Fibroblast of the aortic adventitia (primary cell): ENCODE data around the gene PRELID1. TPM values are rescaled to one million over a fixed set of nuclear protein-coding genes. Genes with fewer than 3 reads are reported as not detected.

Source experiments
- DNase-seq: peaks from one replicate; pipeline ENCODE4 v3.0.0-alpha.2; 2010; ENCODE audit warnings: low read depth
- H3K4me3 ChIP-seq: 2 replicates; pipeline ENCODE4 v1.5.1; 2011; ENCODE audit warnings: low read depth, mild to moderate bottlenecking, control low read depth, low read length, moderate library complexity
- total RNA-seq: library from RNA; depleted of rRNA; stranded (reverse); fragments of >200 nt; gene quantifications from 2 replicates; pipeline ENCODE4 v1.2.3, GENCODE V29; 2012; ENCODE audit warnings: low replicate concordance
- TF ChIP-seq, protein P1 (sequence below): IDR thresholded peaks from 2 replicates; pipeline ENCODE4 v1.5.1; 2011; ENCODE audit warnings: mild to moderate bottlenecking, low read length, control low read depth, inconsistent platforms; ENCODE audit not compliant: insufficient read depth

PRELID1 gene
- total RNA-seq, 1 donor: 118 TPM

DNA sequence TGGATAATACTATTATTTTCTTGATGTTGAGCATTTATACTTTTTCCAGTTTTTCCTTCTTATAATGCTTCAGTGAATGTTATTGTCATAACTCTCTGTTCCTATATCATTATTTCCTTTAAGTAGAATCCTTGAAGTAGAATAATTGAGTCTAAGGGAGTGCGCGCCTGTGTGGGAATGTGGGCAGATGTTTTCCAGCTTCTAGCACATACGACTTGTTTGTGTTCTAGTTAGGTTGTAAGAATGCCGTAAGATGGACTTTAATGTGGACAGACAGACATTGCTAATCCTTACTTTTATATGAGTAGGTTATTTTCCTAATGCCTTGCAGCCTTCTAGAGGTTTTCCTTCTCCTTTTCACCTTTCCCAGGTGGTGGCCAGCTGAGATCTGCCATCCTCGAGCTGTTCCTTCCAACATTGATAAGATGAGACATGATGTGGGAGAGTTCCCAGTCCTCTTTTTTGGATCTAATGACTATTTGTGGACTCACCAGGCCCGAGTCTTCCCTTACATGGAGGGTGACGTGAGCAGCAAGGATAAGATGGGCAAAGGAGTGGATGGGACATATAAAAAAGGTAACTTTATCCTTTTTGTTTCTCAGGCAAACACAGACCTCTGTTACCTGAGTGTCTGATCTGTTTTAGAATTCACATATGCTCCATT, 34.2 kb upstream of the PRELID1 start:
- no peak overlapping the region for H3K4me3 ChIP-seq
- no peak for DNase-seq
- TF ChIP-seq, protein P1, sequence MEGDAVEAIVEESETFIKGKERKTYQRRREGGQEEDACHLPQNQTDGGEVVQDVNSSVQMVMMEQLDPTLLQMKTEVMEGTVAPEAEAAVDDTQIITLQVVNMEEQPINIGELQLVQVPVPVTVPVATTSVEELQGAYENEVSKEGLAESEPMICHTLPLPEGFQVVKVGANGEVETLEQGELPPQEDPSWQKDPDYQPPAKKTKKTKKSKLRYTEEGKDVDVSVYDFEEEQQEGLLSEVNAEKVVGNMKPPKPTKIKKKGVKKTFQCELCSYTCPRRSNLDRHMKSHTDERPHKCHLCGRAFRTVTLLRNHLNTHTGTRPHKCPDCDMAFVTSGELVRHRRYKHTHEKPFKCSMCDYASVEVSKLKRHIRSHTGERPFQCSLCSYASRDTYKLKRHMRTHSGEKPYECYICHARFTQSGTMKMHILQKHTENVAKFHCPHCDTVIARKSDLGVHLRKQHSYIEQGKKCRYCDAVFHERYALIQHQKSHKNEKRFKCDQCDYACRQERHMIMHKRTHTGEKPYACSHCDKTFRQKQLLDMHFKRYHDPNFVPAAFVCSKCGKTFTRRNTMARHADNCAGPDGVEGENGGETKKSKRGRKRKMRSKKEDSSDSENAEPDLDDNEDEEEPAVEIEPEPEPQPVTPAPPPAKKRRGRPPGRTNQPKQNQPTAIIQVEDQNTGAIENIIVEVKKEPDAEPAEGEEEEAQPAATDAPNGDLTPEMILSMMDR: no peak

DNA sequence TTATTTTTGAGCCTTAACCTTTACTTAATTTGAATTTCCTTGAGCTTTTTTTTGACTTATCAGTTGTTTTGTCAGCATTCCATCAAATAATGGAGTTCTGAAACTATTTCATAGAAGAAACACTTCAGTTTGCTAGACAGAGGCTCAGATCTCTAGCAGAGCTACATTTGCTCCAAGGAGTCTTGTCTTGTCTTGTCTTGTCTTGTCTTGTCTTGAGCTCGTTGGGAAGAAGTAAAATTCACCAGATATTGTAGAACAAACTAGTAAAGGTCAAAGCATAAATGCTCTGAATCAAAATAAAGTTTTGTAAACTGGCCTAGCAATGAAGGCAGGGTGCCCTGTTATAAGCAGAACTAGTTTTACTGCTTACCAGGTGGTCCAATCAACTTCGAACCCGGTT, 33.6 kb upstream of the PRELID1 start:
- TF ChIP-seq, protein P1: no peak
- no peak for DNase-seq
- no peak overlapping the region for H3K4me3 ChIP-seq

DNA sequence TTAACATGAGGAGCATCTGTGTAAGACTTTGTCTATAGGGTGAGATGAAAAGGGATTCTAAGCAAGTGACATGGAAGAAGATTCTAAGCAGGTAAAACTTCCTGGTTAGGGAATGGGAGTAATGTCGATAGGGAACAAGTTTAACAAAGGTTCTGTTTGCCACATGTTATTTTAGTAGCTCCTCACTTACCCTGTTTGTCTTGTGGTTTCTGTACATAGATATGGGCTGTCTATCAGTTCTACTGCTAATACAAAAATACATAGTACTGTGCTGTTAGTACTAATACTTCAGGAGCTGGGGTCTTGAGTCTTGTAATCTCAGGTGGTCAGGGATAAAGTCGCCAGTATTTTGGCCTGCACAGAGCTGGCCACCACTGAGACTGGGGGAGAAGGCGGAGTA, 32.9 kb upstream of the PRELID1 start:
- H3K4me3 ChIP-seq: no peak overlapping the region
- DNase-seq: no peak
- TF ChIP-seq, protein P1: no peak

DNA sequence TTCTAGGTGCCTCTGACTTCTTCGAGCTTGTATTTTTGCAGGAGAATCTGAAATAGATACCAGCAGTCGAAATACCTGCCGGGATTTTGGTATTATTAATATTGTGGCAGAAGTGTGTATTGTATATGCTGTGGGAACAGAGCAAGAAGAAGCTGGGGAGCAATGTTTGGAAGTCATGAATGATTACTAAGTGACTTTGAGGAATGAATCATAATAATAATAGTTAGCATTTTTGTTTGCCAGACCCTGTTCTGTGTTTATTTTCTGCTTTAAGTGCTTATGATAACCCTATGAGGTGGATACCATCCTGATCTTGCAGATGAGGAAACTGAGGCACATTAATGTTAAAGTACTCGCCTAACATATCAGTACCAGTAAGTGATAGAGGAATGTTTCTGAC, 32.5 kb upstream of the PRELID1 start:
- TF ChIP-seq, protein P1: no peak
- H3K4me3 ChIP-seq: no peak overlapping the region
- DNase-seq: no peak

DNA sequence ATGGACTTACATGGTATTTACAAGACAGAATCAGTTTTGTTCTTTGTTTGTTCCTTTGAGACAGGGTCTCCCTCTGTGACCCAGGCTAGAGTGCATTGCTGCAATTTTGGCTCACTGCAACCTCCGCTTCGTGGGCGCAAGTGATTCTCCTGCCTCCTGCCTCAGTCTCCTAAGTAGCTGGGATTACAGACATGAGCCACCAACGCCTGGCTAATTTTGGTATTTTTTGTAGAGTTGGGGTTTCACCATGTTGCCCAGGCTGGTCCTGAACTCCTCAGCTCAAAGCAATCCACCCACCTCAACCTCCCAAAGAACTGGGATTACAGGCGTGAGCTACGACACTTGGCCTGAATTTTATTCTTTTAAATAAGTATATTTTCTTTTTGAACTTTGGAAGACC, 27.7 kb upstream of the PRELID1 start:
- no peak for DNase-seq
- H3K4me3 ChIP-seq: no peak overlapping the region
- TF ChIP-seq, protein P1: no peak

DNA sequence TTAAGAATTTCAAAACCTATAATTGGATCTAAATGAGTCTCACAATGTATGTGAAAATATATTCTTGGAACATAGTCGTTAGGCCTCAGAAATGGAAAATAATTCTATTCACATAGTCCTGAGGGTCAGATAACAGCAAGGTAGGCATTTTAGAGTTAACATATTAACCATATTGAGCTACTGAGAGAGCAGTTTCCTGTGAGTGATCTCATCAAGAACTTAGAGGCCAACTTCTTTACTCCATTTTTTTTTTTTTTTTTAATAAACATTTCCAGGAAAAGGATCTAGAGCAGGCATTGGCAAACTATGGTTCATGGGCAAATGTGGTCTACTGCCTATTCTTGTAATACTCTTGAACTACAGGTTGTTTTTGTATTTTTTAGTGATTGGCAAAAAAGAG, 26.7 kb upstream of the PRELID1 start:
- no peak overlapping the region for H3K4me3 ChIP-seq
- no peak for DNase-seq
- TF ChIP-seq, protein P1: no peak

DNA sequence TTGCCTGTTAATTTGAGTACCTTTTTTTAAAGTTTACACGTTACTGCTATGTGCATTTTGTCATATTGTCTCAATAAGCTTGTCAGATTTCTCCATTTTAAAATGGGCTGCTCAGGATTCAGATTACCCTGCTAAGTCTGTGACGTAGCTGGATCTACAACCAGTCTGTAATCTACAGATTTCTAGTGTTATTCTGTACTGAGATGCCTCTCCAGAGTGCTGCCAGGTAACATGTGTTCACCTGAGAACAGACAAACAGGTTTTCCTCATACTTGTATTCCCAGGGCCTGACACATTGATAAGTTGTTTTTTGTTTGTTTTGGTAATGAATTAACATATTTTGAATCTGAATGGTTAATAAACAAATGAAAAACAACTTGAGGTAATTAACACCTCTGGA, 15.4 kb upstream of the PRELID1 start:
- no peak overlapping the region for H3K4me3 ChIP-seq
- DNase-seq: no peak
- TF ChIP-seq, protein P1: no peak
